CD4-positive, alpha-beta T cell treated with Interleukin-4 for 4 hours (primary cell): ENCODE results near the gene CREBRF.

ENCODE experiments used
- DNase-seq: peaks from one replicate; pipeline ENCODE4 v3.0.0-alpha.2; 2020

Gene CREBRF

GRCh38 chr5:173158366-173158765 lies 102.2 kb downstream of the CREBRF start:
- no peak for DNase-seq

GRCh38 chr5:173159256-173159655 lies 103.1 kb downstream of the CREBRF start:
- no peak for DNase-seq

GRCh38 chr5:173161148-173161547 lies 105.0 kb downstream of the CREBRF start:
- DNase-seq = no peak

GRCh38 chr5:173163219-173163618 lies 107.1 kb downstream of the CREBRF start:
- no peak for DNase-seq

GRCh38 chr5:173165177-173166016 lies 109.2 kb downstream of the CREBRF start:
- no peak for DNase-seq

- no peak for DNase-seq
Measured at GRCh38 chr5:173172166-173172565, 116.0 kb downstream of the CREBRF start.

- DNase-seq = no peak
Measured at GRCh38 chr5:173175523-173175922, 119.4 kb downstream of the CREBRF start.

GRCh38 chr5:173178369-173178910 lies 122.3 kb downstream of the CREBRF start:
- DNase-seq = no peak

- DNase-seq = no peak
Measured at GRCh38 chr5:173180331-173180730, 124.2 kb downstream of the CREBRF start.

- DNase-seq = no peak
Measured at GRCh38 chr5:173187054-173187743, 131.0 kb downstream of the CREBRF start.

- DNase-seq = no peak
Measured at GRCh38 chr5:173188280-173188679, 132.1 kb downstream of the CREBRF start.
